IMR-90 (cell line): ENCODE results near the gene CAPN8. TPM values are rescaled to one million over a fixed set of nuclear protein-coding genes. Genes with fewer than 3 reads are reported as not detected.

ENCODE experiments used
- ATAC-seq: fragments of 200-7000 bp; cut with Tn5 transposase; 2 replicates; pipeline ENCODE4 v1.9.1; 2020; ENCODE audit warnings: low read depth, mild to moderate bottlenecking, moderate library complexity
- BruUV-seq: library from RNA; stranded (reverse); fragments of 400-500 nt; replicated peaks from 2 replicates; lab custom pipeline; 2021; lab: Mats Ljungman, UMichigan
- CTCF ChIA-PET: fragments of 300-600 bp; formaldehyde crosslinking; extraction: SDS; loops from one replicate; lab custom pipeline; 2021; ENCODE audit warnings: antibody characterized with exemption; lab: Yijun Ruan, JAX
- POLR2A ChIA-PET: fragments of 300-600 bp; sonication (Branson Sonifier 250); formaldehyde crosslinking; loops from one replicate; lab custom pipeline; 2022; ENCODE audit warnings: antibody characterized with exemption; ENCODE audit not compliant: unreplicated experiment; lab: Charles Lee
- DNase-seq: peaks from one replicate; pipeline ENCODE4 v3.0.0; 2013
- H2AFZ ChIP-seq: replicated peaks from 2 replicates; pipeline ENCODE3; 2013; ENCODE audit warnings: low read length, mild to moderate bottlenecking; ENCODE audit not compliant: poor library complexity
- H2AK5ac ChIP-seq: 2 replicates; pipeline ENCODE4 v1.6.1; 2013; ENCODE audit warnings: low read depth, low read length, inconsistent platforms
- H2AK9ac ChIP-seq: replicated peaks from 2 replicates; pipeline ENCODE3; 2013; ENCODE audit warnings: mild to moderate bottlenecking, low read depth, low read length, moderate library complexity; ENCODE audit not compliant: poor library complexity
- H2BK120ac ChIP-seq: 2 replicates; pipeline ENCODE4 v1.6.1; 2013; ENCODE audit warnings: low read depth, low read length, inconsistent platforms
- H2BK15ac ChIP-seq: 3 replicates; pipeline ENCODE4 v1.6.1; 2013; ENCODE audit warnings: low read depth, low read length, inconsistent platforms
- H2BK20ac ChIP-seq: 2 replicates; pipeline ENCODE4 v1.6.1; 2013; ENCODE audit warnings: low read depth, mild to moderate bottlenecking, inconsistent platforms, low read length, moderate library complexity
- H2BK5ac ChIP-seq: 2 replicates; pipeline ENCODE4 v1.6.1; 2013; ENCODE audit warnings: mild to moderate bottlenecking, low read depth, low read length, inconsistent platforms; ENCODE audit not compliant: poor library complexity, severe bottlenecking
- H3K14ac ChIP-seq: replicated peaks from 2 replicates; pipeline ENCODE4 v1.6.1; 2013; ENCODE audit warnings: low read depth, low read length, inconsistent platforms
- H3K18ac ChIP-seq: 2 replicates; pipeline ENCODE4 v1.6.1; 2013; ENCODE audit warnings: low read depth, low read length, control low read depth
- H3K23ac ChIP-seq: 2 replicates; pipeline ENCODE4 v1.6.1; 2013; ENCODE audit warnings: low read depth, low read length, inconsistent platforms
- H3K27ac ChIP-seq: 2 replicates; pipeline ENCODE4 v1.5.1; 2013; ENCODE audit warnings: mild to moderate bottlenecking, control low read depth, low read length; ENCODE audit not compliant: insufficient read depth
- H3K27me3 ChIP-seq: 2 replicates; pipeline ENCODE4 v1.6.1; 2013; ENCODE audit warnings: low read length; ENCODE audit not compliant: control insufficient read depth, insufficient read depth
- H3K36me3 ChIP-seq: 2 replicates; pipeline ENCODE4 v1.6.1; 2013; ENCODE audit warnings: low read length, mixed read lengths; ENCODE audit not compliant: control insufficient read depth, insufficient read depth
- H3K4ac ChIP-seq: 2 replicates; pipeline ENCODE4 v1.6.1; 2013; ENCODE audit warnings: low read depth, low read length, inconsistent platforms
- H3K4me1 ChIP-seq: 2 replicates; pipeline ENCODE4 v1.6.1; 2013; ENCODE audit warnings: low read length, mixed read lengths; ENCODE audit not compliant: control insufficient read depth, insufficient read depth
- H3K4me2 ChIP-seq: 2 replicates; pipeline ENCODE4 v1.6.1; 2013; ENCODE audit warnings: low read depth, mild to moderate bottlenecking, control low read depth, low read length, moderate library complexity
- H3K4me3 ChIP-seq: 2 replicates; pipeline ENCODE4 v1.5.1; 2013; ENCODE audit warnings: low read depth, mild to moderate bottlenecking, control low read depth, low read length, moderate library complexity; ENCODE audit not compliant: insufficient read depth
- H3K56ac ChIP-seq: 2 replicates; pipeline ENCODE4 v1.6.1; 2013; ENCODE audit warnings: low read length, inconsistent platforms; ENCODE audit not compliant: insufficient read depth; ENCODE audit errors: extremely low read depth
- H3K79me1 ChIP-seq, 2 experiments: 2 replicates each; pipeline ENCODE4 v1.6.1; 2013; ENCODE audit warnings: low read length in 2 of 2, inconsistent platforms in 1 of 2, low read depth in 1 of 2
- H3K9ac ChIP-seq: 2 replicates; pipeline ENCODE4 v1.6.1; 2013; ENCODE audit warnings: low read depth, low read length, control low read depth
- H3K9me1 ChIP-seq: 2 replicates; pipeline ENCODE4 v1.6.1; 2013; ENCODE audit warnings: low read length, inconsistent platforms; ENCODE audit not compliant: insufficient read depth
- H3K9me3 ChIP-seq: 2 replicates; pipeline ENCODE4 v1.6.1; 2013; ENCODE audit warnings: low read length; ENCODE audit not compliant: control insufficient read depth, insufficient read depth
- H4K20me1 ChIP-seq: 2 replicates; pipeline ENCODE4 v1.6.1; 2013; ENCODE audit warnings: low read length, inconsistent platforms; ENCODE audit not compliant: insufficient read depth
- H4K5ac ChIP-seq: 2 replicates; pipeline ENCODE4 v1.6.1; 2013; ENCODE audit warnings: mild to moderate bottlenecking, low read depth, low read length, control low read depth
- H4K8ac ChIP-seq, 2 experiments: 2 replicates each; pipeline ENCODE4 v1.6.1; 2013; ENCODE audit warnings: low read depth in 2 of 2, low read length in 2 of 2, control low read depth in 1 of 2, inconsistent platforms in 1 of 2
- H4K91ac ChIP-seq: 2 replicates; pipeline ENCODE4 v1.6.1; 2013; ENCODE audit warnings: low read depth, low read length, inconsistent platforms; ENCODE audit not compliant: insufficient read depth
- BHLHE40 ChIP-seq: fragments of 150-350 bp; IDR thresholded peaks from 2 replicates; pipeline ENCODE4 v1.6.1; 2016; ENCODE audit warnings: mild to moderate bottlenecking, low read depth, low read length
- CEBPB ChIP-seq: IDR thresholded peaks from 2 replicates; pipeline ENCODE4 v1.6.1; 2012; ENCODE audit warnings: low read depth, low read length, improper control_type of control experiment
- CHD1 ChIP-seq: IDR thresholded peaks from 2 replicates; pipeline ENCODE4 v1.6.1; 2012; ENCODE audit warnings: low read depth, low read length, improper control_type of control experiment
- MAFK ChIP-seq: IDR thresholded peaks from 2 replicates; pipeline ENCODE4 v1.6.1; 2012; ENCODE audit warnings: low read depth, low read length, improper control_type of control experiment
- MAZ ChIP-seq: IDR thresholded peaks from 2 replicates; pipeline ENCODE4 v1.6.1; 2012; ENCODE audit warnings: low read depth, mild to moderate bottlenecking, low read length, improper control_type of control experiment, moderate library complexity, borderline replicate concordance
- MXI1 ChIP-seq: IDR thresholded peaks from 2 replicates; pipeline ENCODE4 v1.6.1; 2012; ENCODE audit warnings: low read depth, mild to moderate bottlenecking, low read length, moderate library complexity, borderline replicate concordance
- POLR2A ChIP-seq: IDR thresholded peaks from 2 replicates; pipeline ENCODE4 v1.6.1; 2012; ENCODE audit warnings: mild to moderate bottlenecking, low read depth, low read length
- RFX5 ChIP-seq: IDR thresholded peaks from 2 replicates; pipeline ENCODE4 v1.8.0; 2012; ENCODE audit warnings: low read depth, mild to moderate bottlenecking, low read length, moderate library complexity
- SMC3 ChIP-seq: fragments of 150-350 bp; IDR thresholded peaks from 2 replicates; pipeline ENCODE4 v1.6.1; 2016; ENCODE audit warnings: low read depth, mild to moderate bottlenecking, antibody characterized with exemption, low read length, moderate library complexity
- WGBS, 2 experiments: methylation state at CpG; one replicate each; pipeline versions ENCODE4 v1.1.5 to v1.1.7; 2013; ENCODE audit warnings: missing lambda C conversion rate in 2 of 2; ENCODE audit not compliant: insufficient read length in 1 of 2; ENCODE audit errors: extremely low coverage in 2 of 2; 5-methylcytosine and 5-hydroxymethylcytosine counted together
- dilution Hi-C: fragments of 300-500 bp; cut with HindIII; formaldehyde crosslinking; loops from one replicate; pipeline ENCODE4 v1.14.3; 2018; ENCODE audit warnings: low sequenced_read_pairs; ENCODE audit not compliant: unreplicated experiment
- in situ Hi-C: fragments of 300-500 bp; cut with MboI; formaldehyde crosslinking; loops from 3 replicates; pipeline ENCODE4 v1.14.3; 2019; ENCODE audit warnings: low sequenced_read_pairs, inconsistent platforms, mixed read lengths
- intact Hi-C: fragments of 100-400 bp; cut with micrococcal nuclease; formaldehyde crosslinking; loops from 2 replicates; pipeline ENCODE4 v1.10.0; 2022
- polyA plus RNA-seq, 3 experiments: library from polyadenylated mRNA; depleted of rRNA; stranded (reverse); fragments of >200 nt; gene quantifications; 2 replicates each; pipeline ENCODE4 v1.2.3, GENCODE V29; 2012; ENCODE audit warnings: low replicate concordance in 1 of 3
- total RNA-seq: library from RNA; depleted of rRNA; stranded (reverse); fragments of >200 nt; gene quantifications from 2 replicates; pipeline ENCODE4 v1.2.3, GENCODE V29; 2012
- TF ChIP-seq, protein P1 (sequence below): fragments of 150-350 bp; IDR thresholded peaks from 2 replicates; pipeline ENCODE4 v1.6.1; 2016; ENCODE audit warnings: low read depth, mild to moderate bottlenecking, low read length, moderate library complexity, borderline replicate concordance
- TF ChIP-seq, protein P2 (sequence below): conservative IDR thresholded peaks from 2 replicates; pipeline ENCODE4 v1.5.1; 2012; ENCODE audit warnings: mild to moderate bottlenecking, low read depth, low read length, improper control_type of control experiment

CAPN8 gene
- total and polyA plus RNA-seq, 2 of the 4 experiments (the other 2 are of a cell fraction), result not detected

DNA sequence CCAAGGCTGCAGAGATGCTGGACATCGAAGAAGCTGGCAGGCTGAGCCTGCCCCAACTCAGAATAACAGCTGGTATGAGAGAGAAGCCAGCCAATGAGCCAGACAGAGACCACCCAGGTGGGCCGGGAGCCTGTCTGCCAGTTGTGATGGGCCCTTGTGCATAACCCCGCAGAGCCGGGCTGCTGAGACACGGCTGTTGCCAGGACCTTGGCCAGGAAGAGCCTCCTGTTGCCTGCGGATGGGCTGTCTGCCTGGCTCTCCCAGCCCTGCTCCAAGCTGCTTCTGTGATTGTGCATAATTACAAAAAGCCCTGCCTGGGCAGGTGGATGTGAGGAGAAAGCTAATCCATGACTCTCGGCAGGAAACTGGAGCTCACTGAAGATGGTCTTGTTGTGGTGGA, 126.5 kb downstream of the CAPN8 start:
- WGBS, 2 experiments, result 13% methylated on average over 3 of the region's 7 CpGs; no CpG with 5 or more reads in 1 of the 2 experiments
- Histone ChIP-seq H2BK5ac (no peak overlapping the region), H3K9ac (no peak overlapping the region), H3K27ac (no peak overlapping the region), H2BK20ac (no peak overlapping the region), H3K14ac (no peak overlapping the region), H4K20me1 (no peaks in the 10 kb centered on the region), H3K23ac (no peak overlapping the region), H2AFZ (no peak overlapping the region), H4K91ac (no peak overlapping the region), H4K8ac (no peak overlapping the region), H3K4me2 (no peak overlapping the region), H3K18ac (no peak overlapping the region), H3K56ac (no peak overlapping the region), H3K4me1 (no peaks in the 10 kb centered on the region), H2BK15ac (no peak overlapping the region), H3K4me3 (no peak overlapping the region), H2BK120ac (no peak overlapping the region), H4K5ac (no peak overlapping the region), H3K27me3 (peaks cover 32% of the 10 kb centered on the region), H2AK9ac (no peak overlapping the region), H3K9me1 (no peaks in the 10 kb centered on the region), H3K36me3 (no peaks in the 10 kb centered on the region), H3K9me3 (no peaks in the 10 kb centered on the region), H3K79me1 (no peaks in the 10 kb centered on the region), H3K4ac (no peak overlapping the region), H2AK5ac (no peak overlapping the region)
- TF ChIP-seq BHLHE40 (no peak), MAZ (no peak), MXI1 (no peak), MAFK (no peak), CHD1 (no peak), RFX5 (no peak), POLR2A (no peak), CEBPB (no peak), SMC3 (no peak)
- TF ChIP-seq, protein P1, sequence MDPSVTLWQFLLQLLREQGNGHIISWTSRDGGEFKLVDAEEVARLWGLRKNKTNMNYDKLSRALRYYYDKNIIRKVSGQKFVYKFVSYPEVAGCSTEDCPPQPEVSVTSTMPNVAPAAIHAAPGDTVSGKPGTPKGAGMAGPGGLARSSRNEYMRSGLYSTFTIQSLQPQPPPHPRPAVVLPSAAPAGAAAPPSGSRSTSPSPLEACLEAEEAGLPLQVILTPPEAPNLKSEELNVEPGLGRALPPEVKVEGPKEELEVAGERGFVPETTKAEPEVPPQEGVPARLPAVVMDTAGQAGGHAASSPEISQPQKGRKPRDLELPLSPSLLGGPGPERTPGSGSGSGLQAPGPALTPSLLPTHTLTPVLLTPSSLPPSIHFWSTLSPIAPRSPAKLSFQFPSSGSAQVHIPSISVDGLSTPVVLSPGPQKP, result no peak
- TF ChIP-seq, protein P2, sequence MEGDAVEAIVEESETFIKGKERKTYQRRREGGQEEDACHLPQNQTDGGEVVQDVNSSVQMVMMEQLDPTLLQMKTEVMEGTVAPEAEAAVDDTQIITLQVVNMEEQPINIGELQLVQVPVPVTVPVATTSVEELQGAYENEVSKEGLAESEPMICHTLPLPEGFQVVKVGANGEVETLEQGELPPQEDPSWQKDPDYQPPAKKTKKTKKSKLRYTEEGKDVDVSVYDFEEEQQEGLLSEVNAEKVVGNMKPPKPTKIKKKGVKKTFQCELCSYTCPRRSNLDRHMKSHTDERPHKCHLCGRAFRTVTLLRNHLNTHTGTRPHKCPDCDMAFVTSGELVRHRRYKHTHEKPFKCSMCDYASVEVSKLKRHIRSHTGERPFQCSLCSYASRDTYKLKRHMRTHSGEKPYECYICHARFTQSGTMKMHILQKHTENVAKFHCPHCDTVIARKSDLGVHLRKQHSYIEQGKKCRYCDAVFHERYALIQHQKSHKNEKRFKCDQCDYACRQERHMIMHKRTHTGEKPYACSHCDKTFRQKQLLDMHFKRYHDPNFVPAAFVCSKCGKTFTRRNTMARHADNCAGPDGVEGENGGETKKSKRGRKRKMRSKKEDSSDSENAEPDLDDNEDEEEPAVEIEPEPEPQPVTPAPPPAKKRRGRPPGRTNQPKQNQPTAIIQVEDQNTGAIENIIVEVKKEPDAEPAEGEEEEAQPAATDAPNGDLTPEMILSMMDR, result no peak
- DNase-seq, result no peak
- BruUV-seq, result no TSS peak
- intact Hi-C loops, result no loop called here
- POLR2A ChIA-PET, result no interaction called here
- CTCF ChIA-PET, result no interaction called here
- dilution Hi-C loops, result no loop called here
- in situ Hi-C loops, result no loop called here
- ATAC-seq, result no peak
